ENCODE measurements around the gene CCDC186. TPM values are rescaled to one million over a fixed set of nuclear protein-coding genes. Genes with fewer than 3 reads are reported as not detected.

CCDC186 gene
- total RNA-seq, 1 donor from 2014 or later, result 7.1 TPM

DNA sequence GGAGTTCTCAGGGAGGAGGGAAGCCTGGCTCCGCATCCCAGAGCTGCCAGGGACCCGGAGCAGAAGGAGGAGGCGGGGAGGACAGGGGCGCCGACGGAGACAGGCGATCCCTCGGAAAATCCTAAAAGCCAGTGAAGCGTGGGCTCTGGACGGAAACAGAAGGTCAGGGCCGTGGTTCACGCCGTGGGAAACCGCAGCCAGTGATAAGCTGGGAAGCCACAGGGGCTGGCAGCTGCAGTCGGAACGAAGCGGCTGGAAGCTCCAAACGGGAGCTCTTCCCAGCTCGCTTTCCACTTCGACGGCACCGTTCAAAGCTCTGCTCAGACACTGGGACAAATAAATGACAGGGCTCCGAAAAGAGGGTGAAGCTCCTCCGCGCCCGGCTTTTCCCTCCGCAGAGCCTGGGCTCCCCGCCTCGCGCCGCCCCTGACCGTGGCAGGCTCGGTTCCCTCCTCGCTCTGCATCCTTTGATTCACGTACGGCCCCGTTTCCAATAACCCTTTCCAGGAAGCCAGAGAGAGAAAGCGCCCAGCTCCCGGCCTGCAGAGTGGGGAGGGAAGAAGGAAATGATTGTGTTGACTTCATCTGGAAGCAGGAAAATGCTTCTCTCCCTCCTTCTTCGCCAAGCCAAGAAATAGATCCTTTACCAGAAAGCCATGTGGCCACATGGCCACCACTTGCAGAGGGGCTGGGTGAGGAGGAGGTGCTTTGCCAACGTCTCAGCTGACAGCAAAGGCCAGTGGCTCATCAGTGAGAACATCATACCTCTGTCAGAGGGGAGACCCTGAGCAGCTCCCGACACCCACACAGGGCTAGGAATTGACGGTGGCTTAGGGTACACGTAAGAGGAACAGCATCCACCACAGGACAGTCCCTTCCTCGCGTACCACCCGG, 72.9 kb downstream of the CCDC186 start:
- TF ChIP-seq, protein P1, sequence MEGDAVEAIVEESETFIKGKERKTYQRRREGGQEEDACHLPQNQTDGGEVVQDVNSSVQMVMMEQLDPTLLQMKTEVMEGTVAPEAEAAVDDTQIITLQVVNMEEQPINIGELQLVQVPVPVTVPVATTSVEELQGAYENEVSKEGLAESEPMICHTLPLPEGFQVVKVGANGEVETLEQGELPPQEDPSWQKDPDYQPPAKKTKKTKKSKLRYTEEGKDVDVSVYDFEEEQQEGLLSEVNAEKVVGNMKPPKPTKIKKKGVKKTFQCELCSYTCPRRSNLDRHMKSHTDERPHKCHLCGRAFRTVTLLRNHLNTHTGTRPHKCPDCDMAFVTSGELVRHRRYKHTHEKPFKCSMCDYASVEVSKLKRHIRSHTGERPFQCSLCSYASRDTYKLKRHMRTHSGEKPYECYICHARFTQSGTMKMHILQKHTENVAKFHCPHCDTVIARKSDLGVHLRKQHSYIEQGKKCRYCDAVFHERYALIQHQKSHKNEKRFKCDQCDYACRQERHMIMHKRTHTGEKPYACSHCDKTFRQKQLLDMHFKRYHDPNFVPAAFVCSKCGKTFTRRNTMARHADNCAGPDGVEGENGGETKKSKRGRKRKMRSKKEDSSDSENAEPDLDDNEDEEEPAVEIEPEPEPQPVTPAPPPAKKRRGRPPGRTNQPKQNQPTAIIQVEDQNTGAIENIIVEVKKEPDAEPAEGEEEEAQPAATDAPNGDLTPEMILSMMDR (conservative IDR thresholded peaks at IDR 0.05), result no peak
- Mint-ChIP-seq H3K27ac (ENCODE audit: unreplicated experiment) (no peak overlapping the region), H3K4me3 (peak overlapping the region; percentile 77), H3K9me3 (no peaks in the 10 kb centered on the region), H3K4me1 (peaks cover 16% of the 10 kb centered on the region), H3K36me3 (ENCODE audit: low read depth) (no peaks in the 10 kb centered on the region), H3K27me3 (ENCODE audit: low read depth) (peaks cover 37% of the 10 kb centered on the region)
- no peak for DNase-seq (ENCODE audit: low read depth, low spot score)

DNA sequence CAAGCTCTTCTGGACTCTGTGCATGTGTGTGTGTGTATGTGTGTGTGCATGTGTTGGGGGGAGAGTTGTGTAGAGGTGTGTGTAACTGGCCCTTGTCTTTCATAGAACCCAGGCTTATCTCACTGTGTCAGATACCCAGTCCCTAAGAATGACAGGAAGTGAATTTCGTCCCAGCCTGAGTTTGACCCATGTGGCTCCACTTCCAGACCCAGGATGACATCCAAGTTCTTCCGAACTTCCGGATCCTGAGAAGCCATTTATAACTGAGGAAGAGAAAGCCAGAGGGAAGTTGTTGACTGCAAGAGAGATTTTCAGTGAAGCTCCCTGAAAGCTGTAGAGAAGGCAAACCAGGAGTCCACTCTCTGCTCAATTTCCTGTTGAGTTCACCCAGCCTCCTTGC, 77.1 kb downstream of the CCDC186 start:
- Mint-ChIP-seq H3K27ac (ENCODE audit: unreplicated experiment) (no peak overlapping the region), H3K27me3 (ENCODE audit: low read depth) (peaks cover 30% of the 10 kb centered on the region), H3K4me1 (peaks cover 16% of the 10 kb centered on the region), H3K4me3 (no peak overlapping the region), H3K9me3 (peaks cover 2% of the 10 kb centered on the region), H3K36me3 (ENCODE audit: low read depth) (no peaks in the 10 kb centered on the region)
- no peak for DNase-seq (ENCODE audit: low read depth, low spot score)
- TF ChIP-seq, protein P1 (conservative IDR thresholded peaks at IDR 0.05), result no peak

DNA sequence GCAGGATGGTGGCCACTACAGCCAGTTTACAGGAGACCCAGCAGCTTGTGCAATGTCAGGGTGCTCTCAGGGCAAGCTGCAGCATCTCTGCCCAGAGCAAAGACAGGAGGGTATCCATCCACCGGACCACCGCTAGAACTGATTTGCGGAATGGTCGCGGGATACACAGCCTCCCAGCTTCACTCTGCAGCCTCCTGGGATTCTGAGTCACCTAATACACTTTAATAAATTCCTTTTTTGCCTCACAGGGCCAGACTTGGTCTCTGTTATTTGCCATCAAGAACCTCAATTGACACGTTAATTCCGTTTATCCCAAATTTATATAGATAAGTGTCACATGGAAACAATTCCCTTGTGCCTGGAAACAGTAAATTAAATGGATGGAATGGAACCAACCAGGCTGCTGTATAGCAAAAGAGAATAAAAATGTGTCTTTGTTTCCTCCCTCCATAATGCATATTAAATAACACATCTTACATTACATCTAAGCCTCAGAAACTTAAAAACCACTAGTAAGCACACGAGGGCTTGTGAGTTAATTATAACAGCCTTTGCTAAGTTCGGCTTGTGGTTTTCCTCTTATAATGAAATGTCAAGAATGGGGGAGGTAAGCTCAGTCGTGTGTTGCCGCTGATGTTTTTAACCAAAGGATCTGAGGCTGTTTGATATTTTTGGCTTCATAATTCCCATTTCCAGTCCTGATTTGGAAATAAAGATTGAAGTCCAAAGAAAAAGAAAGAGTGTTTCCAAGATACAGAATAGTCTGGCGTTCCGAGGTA, 78.3 kb downstream of the CCDC186 start:
- H3K36me3 Mint-ChIP-seq (ENCODE audit: low read depth), result no peaks in the 10 kb centered on the region
- no peak overlapping the region for H3K27ac Mint-ChIP-seq (ENCODE audit: unreplicated experiment)
- no peak for DNase-seq (ENCODE audit: low read depth, low spot score)
- H3K4me1 Mint-ChIP-seq, result peaks cover 10% of the 10 kb centered on the region
- no peak overlapping the region for H3K4me3 Mint-ChIP-seq
- peaks cover 2% of the 10 kb centered on the region for H3K9me3 Mint-ChIP-seq
- TF ChIP-seq, protein P1 (conservative IDR thresholded peaks at IDR 0.05), result no peak
- peaks cover 19% of the 10 kb centered on the region for H3K27me3 Mint-ChIP-seq (ENCODE audit: low read depth)

DNA sequence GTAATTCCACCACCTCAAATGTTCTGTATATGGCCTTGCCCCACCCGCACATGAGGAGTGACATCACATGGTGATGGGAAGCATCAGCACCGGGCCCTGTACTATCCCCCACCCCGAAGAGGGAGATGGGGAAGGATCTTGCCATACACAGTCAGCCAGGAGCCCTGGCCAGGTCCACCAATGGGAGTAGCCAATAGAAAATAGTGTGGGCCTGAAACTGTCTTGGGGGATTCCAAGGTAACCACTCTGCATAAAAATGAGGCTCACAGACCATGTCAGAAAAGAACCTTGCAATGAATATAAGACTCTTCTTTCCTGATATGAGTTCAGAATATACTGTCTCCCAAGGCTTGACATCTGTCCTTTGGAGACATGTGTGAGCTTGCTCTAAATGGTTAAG, 79.2 kb downstream of the CCDC186 start:
- Mint-ChIP-seq H3K4me1 (peaks cover under 1% of the 10 kb centered on the region), H3K27ac (ENCODE audit: unreplicated experiment) (no peak overlapping the region), H3K27me3 (ENCODE audit: low read depth) (peaks cover 10% of the 10 kb centered on the region), H3K36me3 (ENCODE audit: low read depth) (no peaks in the 10 kb centered on the region), H3K9me3 (peaks cover 2% of the 10 kb centered on the region), H3K4me3 (no peak overlapping the region)
- DNase-seq (ENCODE audit: low read depth, low spot score), result no peak
- TF ChIP-seq, protein P1 (conservative IDR thresholded peaks at IDR 0.05), result no peak

DNA sequence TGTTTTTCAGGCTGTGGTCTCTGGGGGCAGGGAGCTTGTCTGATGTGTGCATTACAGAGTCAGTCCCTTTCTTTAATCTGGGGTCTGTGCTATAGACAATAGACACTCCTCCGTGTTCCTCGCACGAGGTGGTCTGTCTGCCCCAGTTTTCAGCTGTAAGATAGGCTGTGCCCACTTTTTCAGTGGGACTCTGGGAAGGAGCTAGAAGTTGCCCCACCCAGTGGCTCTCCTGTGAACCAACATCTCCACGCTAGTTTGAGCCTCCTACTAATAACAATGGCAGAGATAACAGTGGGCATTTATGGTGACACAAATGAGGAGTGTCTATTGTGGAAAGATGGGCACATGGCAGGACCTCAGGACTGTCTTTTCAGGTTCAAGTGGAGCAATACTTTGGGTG, 86.3 kb downstream of the CCDC186 start:
- no peak for DNase-seq (ENCODE audit: low read depth, low spot score)
- H3K27me3 Mint-ChIP-seq (ENCODE audit: low read depth), result no peaks in the 10 kb centered on the region
- peaks cover 14% of the 10 kb centered on the region for H3K4me1 Mint-ChIP-seq
- H3K9me3 Mint-ChIP-seq, result peaks cover 3% of the 10 kb centered on the region
- TF ChIP-seq, protein P1 (conservative IDR thresholded peaks at IDR 0.05), result no peak
- no peak overlapping the region for H3K4me3 Mint-ChIP-seq
- peaks cover 2% of the 10 kb centered on the region for H3K36me3 Mint-ChIP-seq (ENCODE audit: low read depth)
- H3K27ac Mint-ChIP-seq (ENCODE audit: unreplicated experiment), result no peak overlapping the region

Data from neural crest cell (in vitro differentiated cells).